NCI-H526 treated with DMSO at 0.1 percent for 48 hours (cell line): ENCODE data around the gene ERICH6B.

Experiments
- DNase-seq: peaks from one replicate; lab custom pipeline; 2025; lab: John Stamatoyannopoulos, UW

ERICH6B gene

GRCh38 chr13:45500492-45501174 is 114.9 kb downstream of the ERICH6B start:
- DNase-seq, result no peak

GRCh38 chr13:45496942-45497341 is 118.6 kb downstream of the ERICH6B start:
- DNase-seq, result no peak

- DNase-seq, result no peak
Observed at GRCh38 chr13:45492538-45492937, 123.0 kb downstream of the ERICH6B start.
